BLaER1 (cell line): Measurements from ENCODE around the gene FKBP11.

ENCODE experiments used
- H3K27ac ChIP-seq: shearing (Covaris generic); formaldehyde crosslinking; 2 replicates; pipeline ENCODE4 v1.8.1; 2022
- H3K27me3 ChIP-seq: shearing (Covaris generic); formaldehyde crosslinking; 2 replicates; pipeline ENCODE4 v1.8.1; 2022
- H3K36me3 ChIP-seq: shearing (Covaris generic); formaldehyde crosslinking; 2 replicates; pipeline ENCODE4 v1.8.1; 2022
- H3K4me1 ChIP-seq: shearing (Covaris generic); formaldehyde crosslinking; 2 replicates; pipeline ENCODE4 v1.8.1; 2022
- H3K4me2 ChIP-seq: shearing (Covaris generic); formaldehyde crosslinking; 2 replicates; pipeline ENCODE4 v1.8.1; 2022
- H3K4me3 ChIP-seq: shearing (Covaris generic); formaldehyde crosslinking; 2 replicates; pipeline ENCODE4 v1.8.1; 2022
- H3K9ac ChIP-seq: shearing (Covaris generic); formaldehyde crosslinking; 2 replicates; pipeline ENCODE4 v1.8.1; 2022
- H3K9me3 ChIP-seq: shearing (Covaris generic); formaldehyde crosslinking; 2 replicates; pipeline ENCODE4 v1.8.1; 2022
- H4K20me1 ChIP-seq: shearing (Covaris generic); formaldehyde crosslinking; 2 replicates; pipeline ENCODE4 v1.8.1; 2022
- Cebpa-rat ChIP-seq: shearing (Covaris generic); IDR thresholded peaks from 2 replicates; pipeline ENCODE4 v1.8.1; 2022

The FKBP11 gene

DNA sequence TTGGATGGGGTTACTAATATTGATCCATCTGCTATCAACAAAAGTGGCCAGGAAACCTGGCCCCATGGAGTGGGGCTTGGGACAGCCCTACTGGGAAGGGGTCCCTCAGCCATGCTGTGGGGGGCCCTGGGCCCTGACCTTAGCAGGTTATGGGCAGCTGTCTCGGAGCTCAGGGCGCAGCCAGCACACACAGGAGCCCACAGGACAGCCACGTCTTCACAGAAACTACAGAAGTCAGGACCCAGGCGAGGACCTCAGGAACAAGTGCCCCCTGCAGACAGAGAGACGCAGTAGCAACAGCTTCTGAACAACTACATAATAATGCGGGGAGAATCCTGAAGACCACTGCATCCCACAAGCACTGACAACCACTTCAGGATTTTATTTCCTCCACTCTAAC lies 11.9 kb upstream of the FKBP11 start:
- H3K27ac ChIP-seq: no peak overlapping the region
- H3K4me2 ChIP-seq: no peak overlapping the region
- no peak overlapping the region for H3K9ac ChIP-seq
- H3K4me1 ChIP-seq: peaks cover 38% of the 10 kb centered on the region
- H3K4me3 ChIP-seq: no peak overlapping the region
- H3K27me3 ChIP-seq: no peaks in the 10 kb centered on the region
- TF ChIP-seq Cebpa-rat: no peak
- H3K36me3 ChIP-seq: peaks cover 90% of the 10 kb centered on the region
- H4K20me1 ChIP-seq: peaks cover 69% of the 10 kb centered on the region
- no peaks in the 10 kb centered on the region for H3K9me3 ChIP-seq

- H3K36me3 ChIP-seq: peaks cover 88% of the 10 kb centered on the region
- peaks cover 62% of the 10 kb centered on the region for H4K20me1 ChIP-seq
- no peak for TF ChIP-seq Cebpa-rat
These were observed 11.2 kb upstream of the FKBP11 start for GRCh38 chr12:48936379-48936979.

GRCh38 chr12:48934312-48934706 lies 9.0 kb upstream of the FKBP11 start:
- Histone ChIP-seq H3K36me3 (peaks cover 87% of the 10 kb centered on the region), H3K27me3 (no peaks in the 10 kb centered on the region), H3K27ac (peak overlapping the region; percentile 68), H4K20me1 (peaks cover 40% of the 10 kb centered on the region), H3K9me3 (no peaks in the 10 kb centered on the region), H3K9ac (peak overlapping the region; percentile 56; the same call in 1 of the 2 replicates), H3K4me2 (peak overlapping the region; percentile 90), H3K4me3 (peak overlapping the region; percentile 42; the same call in 1 of the 2 replicates), H3K4me1 (peaks cover 38% of the 10 kb centered on the region)
- TF ChIP-seq Cebpa-rat: no peak

More at GRCh38 chr12:48936379-48936979, 11.2 kb upstream of the FKBP11 start:
- Histone ChIP-seq H3K27ac (no peak overlapping the region), H3K27me3 (no peaks in the 10 kb centered on the region), H3K4me3 (no peak overlapping the region), H3K9me3 (no peaks in the 10 kb centered on the region), H3K4me2 (no peak overlapping the region), H3K4me1 (peaks cover 38% of the 10 kb centered on the region), H3K9ac (no peak overlapping the region)

GRCh38 chr12:48933664-48934311 lies 8.5 kb upstream of the FKBP11 start:
- Histone ChIP-seq H3K27ac (peak overlapping the region; percentile 68), H4K20me1 (peaks cover 39% of the 10 kb centered on the region), H3K9me3 (no peaks in the 10 kb centered on the region), H3K9ac (peak overlapping the region; percentile 56; the same call in 1 of the 2 replicates), H3K36me3 (peaks cover 87% of the 10 kb centered on the region), H3K27me3 (no peaks in the 10 kb centered on the region), H3K4me1 (peaks cover 38% of the 10 kb centered on the region), H3K4me2 (peak overlapping the region; percentile 90), H3K4me3 (peak overlapping the region; percentile 42; the same call in 1 of the 2 replicates)
- TF ChIP-seq Cebpa-rat: no peak

DNA sequence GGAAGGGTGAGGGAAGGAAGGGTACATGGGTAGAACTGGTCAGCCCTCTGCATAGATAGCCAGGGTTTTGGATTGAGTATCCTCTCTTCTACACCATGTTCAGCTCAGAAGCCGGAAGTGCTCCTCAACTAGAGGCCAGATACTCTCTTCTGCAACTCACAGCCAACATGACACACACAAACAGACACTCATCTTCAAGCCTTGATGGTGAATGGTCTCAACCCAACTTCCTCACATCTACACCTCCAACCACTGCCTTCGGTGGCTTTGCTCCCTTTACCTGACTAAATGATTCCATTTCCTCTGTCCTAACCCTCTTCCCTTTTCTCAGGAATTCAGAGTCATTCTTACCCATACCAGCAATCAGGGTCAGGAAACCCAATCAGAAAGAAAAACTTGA lies 7.6 kb upstream of the FKBP11 start:
- peaks cover 37% of the 10 kb centered on the region for H4K20me1 ChIP-seq
- H3K4me2 ChIP-seq: peak overlapping the region; percentile 90; the same call in 1 of the 2 replicates
- peaks cover 87% of the 10 kb centered on the region for H3K36me3 ChIP-seq
- no peak overlapping the region for H3K4me3 ChIP-seq
- no peak overlapping the region for H3K9ac ChIP-seq
- H3K27me3 ChIP-seq: no peaks in the 10 kb centered on the region
- H3K9me3 ChIP-seq: no peaks in the 10 kb centered on the region
- H3K27ac ChIP-seq: no peak overlapping the region
- no peak for TF ChIP-seq Cebpa-rat
- H3K4me1 ChIP-seq: peaks cover 38% of the 10 kb centered on the region

- no peak overlapping the region for H3K27ac ChIP-seq
- H3K36me3 ChIP-seq: peaks cover 68% of the 10 kb centered on the region
- no peak overlapping the region for H3K4me2 ChIP-seq
- peaks cover 13% of the 10 kb centered on the region for H4K20me1 ChIP-seq
- H3K9ac ChIP-seq: no peak overlapping the region
- no peaks in the 10 kb centered on the region for H3K9me3 ChIP-seq
- no peak overlapping the region for H3K4me3 ChIP-seq
- peaks cover 36% of the 10 kb centered on the region for H3K4me1 ChIP-seq
- no peak for TF ChIP-seq Cebpa-rat
- H3K27me3 ChIP-seq: no peaks in the 10 kb centered on the region
These were observed 5.2 kb upstream of the FKBP11 start for GRCh38 chr12:48930475-48930874.

DNA sequence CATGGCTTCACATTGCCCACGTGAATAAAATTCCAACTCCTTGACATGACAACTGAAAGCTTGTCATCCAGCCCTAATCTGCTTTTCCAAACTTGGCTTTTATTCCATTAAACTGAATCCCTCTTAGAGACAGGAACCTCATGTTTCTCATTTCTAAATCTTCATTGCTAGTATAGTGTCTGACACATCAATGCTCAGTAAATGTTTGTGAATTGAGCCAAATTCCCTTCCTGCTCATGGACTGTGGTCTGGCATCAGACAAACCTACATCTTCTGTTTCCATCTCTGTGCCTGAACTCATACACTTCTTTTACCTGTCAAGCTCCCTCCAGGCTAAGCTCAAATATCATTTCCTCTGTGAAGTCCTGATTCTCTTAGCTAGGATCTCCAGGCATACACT lies 4.3 kb upstream of the FKBP11 start:
- peaks cover 10% of the 10 kb centered on the region for H4K20me1 ChIP-seq
- H3K4me3 ChIP-seq: no peak overlapping the region
- no peak for TF ChIP-seq Cebpa-rat
- no peak overlapping the region for H3K9ac ChIP-seq
- no peaks in the 10 kb centered on the region for H3K27me3 ChIP-seq
- H3K9me3 ChIP-seq: no peaks in the 10 kb centered on the region
- peaks cover 59% of the 10 kb centered on the region for H3K36me3 ChIP-seq
- peaks cover 28% of the 10 kb centered on the region for H3K4me1 ChIP-seq
- no peak overlapping the region for H3K27ac ChIP-seq
- no peak overlapping the region for H3K4me2 ChIP-seq

DNA sequence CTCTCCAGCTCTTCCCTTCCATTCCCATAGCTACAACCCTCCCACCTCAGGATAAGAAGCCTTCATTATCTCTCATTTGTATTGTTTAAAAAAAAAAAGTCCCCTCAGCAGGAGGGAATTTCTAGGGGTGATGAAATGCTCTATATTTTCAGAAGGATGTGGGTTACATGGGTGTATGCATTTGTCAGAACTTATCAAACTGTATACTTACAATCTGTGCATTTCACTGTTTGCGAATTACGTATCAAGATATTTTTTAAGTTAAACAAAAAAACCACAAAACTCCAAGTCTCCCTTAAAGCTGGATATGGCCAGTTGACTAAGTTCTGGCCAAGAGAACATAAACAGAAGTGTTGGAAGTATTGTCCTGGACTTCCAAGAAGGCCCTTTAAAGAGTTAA lies 2.0 kb upstream of the FKBP11 start:
- Histone ChIP-seq H3K4me2 (no peak overlapping the region), H4K20me1 (no peaks in the 10 kb centered on the region), H3K27me3 (no peaks in the 10 kb centered on the region), H3K9me3 (no peaks in the 10 kb centered on the region), H3K4me1 (peaks cover 17% of the 10 kb centered on the region), H3K4me3 (no peak overlapping the region), H3K36me3 (peaks cover 63% of the 10 kb centered on the region), H3K9ac (no peak overlapping the region), H3K27ac (no peak overlapping the region)
- no peak for TF ChIP-seq Cebpa-rat

- Histone ChIP-seq H3K27ac (peak overlapping the region; percentile 86), H3K36me3 (peaks cover 53% of the 10 kb centered on the region)
These were observed 532 bp downstream of the FKBP11 start for GRCh38 chr12:48924617-48925303.

GRCh38 chr12:48923117-48923516 lies 2.2 kb downstream of the FKBP11 start:
- Histone ChIP-seq H3K27me3 (no peaks in the 10 kb centered on the region), H3K4me3 (no peak overlapping the region), H4K20me1 (no peaks in the 10 kb centered on the region), H3K4me2 (no peak overlapping the region), H3K9ac (no peak overlapping the region), H3K27ac (no peak overlapping the region), H3K9me3 (no peaks in the 10 kb centered on the region), H3K4me1 (peaks cover 25% of the 10 kb centered on the region), H3K36me3 (peaks cover 38% of the 10 kb centered on the region)
- TF ChIP-seq Cebpa-rat: no peak

More at GRCh38 chr12:48924617-48925303, 532 bp downstream of the FKBP11 start:
- Histone ChIP-seq H3K9me3 (no peaks in the 10 kb centered on the region), H3K9ac (peak overlapping the region; percentile 92), H3K4me1 (peaks cover 17% of the 10 kb centered on the region), H3K4me3 (peak overlapping the region; percentile 94), H3K4me2 (peak overlapping the region; percentile 80), H3K27me3 (no peaks in the 10 kb centered on the region), H4K20me1 (no peaks in the 10 kb centered on the region)
- TF ChIP-seq Cebpa-rat: no peak
